ENCODE measurements around the gene TRIP4. TPM values are rescaled to one million over a fixed set of nuclear protein-coding genes. Genes with fewer than 3 reads are reported as not detected.
"Not testable (repeated sequence)": the region's sequence is repeated elsewhere in the genome, so short reads cannot be mapped to it uniquely, and the experiment has no call there.

Gene TRIP4
- total RNA-seq: 21.0 TPM
- polyA plus RNA-seq: 20.9 TPM

DNA sequence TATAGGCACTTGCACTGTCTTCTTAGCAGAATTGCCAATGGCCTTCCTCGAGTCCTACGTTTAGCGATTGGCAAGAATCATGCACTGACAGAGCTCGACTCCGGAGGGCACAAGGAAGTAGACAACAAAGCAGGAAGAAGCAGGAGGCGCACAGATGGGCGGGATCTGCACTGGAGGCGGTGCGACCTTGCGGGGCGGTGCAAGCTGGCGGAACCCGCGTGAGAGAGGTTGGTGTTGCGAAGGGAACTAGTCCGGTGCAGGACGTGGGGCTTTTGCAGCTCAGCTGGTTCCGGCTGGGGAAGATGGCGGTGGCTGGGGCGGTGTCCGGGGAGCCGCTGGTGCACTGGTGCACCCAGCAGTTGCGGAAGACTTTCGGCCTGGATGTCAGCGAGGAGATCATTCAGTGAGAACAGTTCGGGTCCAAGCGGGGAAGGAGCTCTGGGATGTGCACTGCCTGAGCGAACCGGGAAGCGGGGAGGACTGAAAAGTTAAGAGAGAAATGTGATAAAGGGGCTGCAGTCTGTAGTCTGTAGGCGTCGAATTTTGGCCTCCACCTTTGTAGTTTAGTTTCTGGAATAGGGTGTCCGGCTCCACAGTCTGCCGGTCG is at the start of gene TRIP4:
TSS of gene TRIP4 (plus strand) at position 275 of the 607 bp plus-strand sequence. CDS start at position 303, 28 bp downstream.
- Histone ChIP-seq H3K4me3 (ENCODE audit: low read depth, low read length) (peak within 1 kb of the TSS; percentile 61), H3K27ac (ENCODE audit: low read depth) (peak within 1 kb of the TSS; percentile 33), H3K36me3 (ENCODE audit: insufficient read depth) (no peaks in the 10 kb centered on the region), H3K4me1 (ENCODE audit: insufficient read depth) (no peaks in the 10 kb centered on the region)
- WGBS: under 1% methylated on average over 35 of the region's 35 CpGs
- peak; percentile 89 for DNase-seq (ENCODE audit: extremely low spot score)

DNA sequence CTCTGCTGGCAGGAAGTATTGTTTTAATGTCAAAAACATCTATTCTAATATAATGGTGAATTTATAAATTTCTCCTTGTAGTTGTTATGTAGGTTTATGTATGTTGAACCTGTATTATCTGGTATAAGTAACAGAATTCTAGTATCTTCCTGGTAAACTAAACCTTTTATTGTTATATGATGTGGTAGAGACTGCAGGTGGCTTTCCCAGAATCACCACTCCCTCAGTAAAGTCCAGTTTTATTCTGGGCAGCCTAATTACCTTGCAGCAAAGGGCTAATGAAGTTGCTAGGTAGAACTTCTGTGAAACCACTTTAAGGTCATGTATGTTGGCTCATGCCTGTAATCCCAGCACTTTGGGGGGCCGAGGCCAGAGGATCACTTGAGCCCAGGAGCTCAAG is 47.3 kb upstream of the TRIP4 start:
- H3K36me3 ChIP-seq (ENCODE audit: insufficient read depth): no peaks in the 10 kb centered on the region
- DNase-seq (ENCODE audit: extremely low spot score): no peak
- no peak overlapping the region for H3K4me3 ChIP-seq (ENCODE audit: low read depth, low read length)
- 100% methylated on average over 1 of the region's 1 CpG for WGBS
- H3K27ac ChIP-seq (ENCODE audit: low read depth): no peak overlapping the region
- peaks cover 1% of the 10 kb centered on the region for H3K4me1 ChIP-seq (ENCODE audit: insufficient read depth)

DNA sequence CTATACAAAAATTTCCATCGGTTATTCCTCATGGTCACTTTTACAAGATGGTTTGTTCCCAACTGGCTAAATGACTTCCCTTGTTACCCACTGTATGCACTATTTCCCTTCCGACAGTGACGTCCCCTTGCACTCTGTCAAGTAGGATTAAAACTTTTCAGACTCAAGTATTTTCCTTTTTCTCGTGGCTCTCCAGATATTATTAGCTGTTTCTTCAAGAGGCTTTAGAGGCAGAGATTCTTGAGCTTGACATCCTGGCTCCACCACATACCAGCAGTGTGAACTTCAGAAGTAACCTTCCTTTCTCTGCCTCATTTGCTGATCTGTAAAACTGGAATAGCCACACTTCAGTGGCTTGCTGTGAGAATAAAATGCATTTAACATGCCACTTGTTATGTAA is 45.7 kb upstream of the TRIP4 start:
- peaks cover 1% of the 10 kb centered on the region for H3K4me1 ChIP-seq (ENCODE audit: insufficient read depth)
- 76% methylated on average over 4 of the region's 4 CpGs for WGBS

DNA sequence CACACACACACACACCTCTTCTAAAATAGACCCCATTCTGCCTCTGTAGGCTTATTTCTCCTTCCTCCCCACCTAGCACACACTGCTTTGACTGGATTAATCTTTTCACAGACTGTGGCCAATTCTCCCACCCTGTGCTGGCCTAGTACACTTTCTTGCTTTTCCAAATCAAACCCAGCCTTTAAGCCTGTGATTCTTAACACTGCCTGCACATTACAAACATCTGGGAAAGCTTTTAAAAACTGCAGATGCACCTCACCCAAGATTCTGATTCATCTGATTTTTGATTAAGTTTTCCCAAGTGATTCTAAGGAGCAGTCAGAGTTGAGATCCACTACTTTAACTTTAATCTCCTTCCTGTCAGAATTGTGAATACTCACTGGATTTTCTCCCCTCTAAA is 44.4 kb upstream of the TRIP4 start:
- no peaks in the 10 kb centered on the region for H3K36me3 ChIP-seq (ENCODE audit: insufficient read depth)
- H3K4me3 ChIP-seq (ENCODE audit: low read depth, low read length): no peak overlapping the region
- peaks cover 1% of the 10 kb centered on the region for H3K4me1 ChIP-seq (ENCODE audit: insufficient read depth)
- DNase-seq (ENCODE audit: extremely low spot score): no peak
- no peak overlapping the region for H3K27ac ChIP-seq (ENCODE audit: low read depth)

More for the DNA sequence above, 45.7 kb upstream of the TRIP4 start:
- H3K4me3 ChIP-seq (ENCODE audit: low read depth, low read length): no peak overlapping the region
- no peaks in the 10 kb centered on the region for H3K36me3 ChIP-seq (ENCODE audit: insufficient read depth)
- DNase-seq (ENCODE audit: extremely low spot score): no peak
- no peak overlapping the region for H3K27ac ChIP-seq (ENCODE audit: low read depth)

DNA sequence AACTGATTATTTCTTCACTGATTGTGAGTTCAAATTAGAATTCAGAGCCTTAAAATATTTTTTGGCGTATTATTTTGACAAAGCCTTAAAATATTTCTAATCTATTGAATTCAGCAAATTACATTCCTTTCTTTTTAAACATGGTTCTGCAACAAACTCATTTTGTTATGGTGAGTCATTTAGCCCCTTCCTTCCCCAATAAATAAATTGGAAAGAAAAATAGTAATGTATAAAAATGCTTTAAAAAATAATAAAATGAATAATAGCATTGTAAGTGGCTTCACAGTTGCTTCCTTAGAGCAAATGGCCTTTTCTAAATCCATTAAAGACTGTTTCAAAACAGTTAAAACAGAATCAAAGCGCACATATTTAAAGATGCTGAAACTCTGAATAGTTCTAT is 43.8 kb upstream of the TRIP4 start:
- DNase-seq (ENCODE audit: extremely low spot score): no peak
- 69% methylated on average over 2 of the region's 2 CpGs for WGBS
- H3K36me3 ChIP-seq (ENCODE audit: insufficient read depth): no peaks in the 10 kb centered on the region
- no peak overlapping the region for H3K4me3 ChIP-seq (ENCODE audit: low read depth, low read length)
- peaks cover 1% of the 10 kb centered on the region for H3K4me1 ChIP-seq (ENCODE audit: insufficient read depth)
- no peak overlapping the region for H3K27ac ChIP-seq (ENCODE audit: low read depth)

DNA sequence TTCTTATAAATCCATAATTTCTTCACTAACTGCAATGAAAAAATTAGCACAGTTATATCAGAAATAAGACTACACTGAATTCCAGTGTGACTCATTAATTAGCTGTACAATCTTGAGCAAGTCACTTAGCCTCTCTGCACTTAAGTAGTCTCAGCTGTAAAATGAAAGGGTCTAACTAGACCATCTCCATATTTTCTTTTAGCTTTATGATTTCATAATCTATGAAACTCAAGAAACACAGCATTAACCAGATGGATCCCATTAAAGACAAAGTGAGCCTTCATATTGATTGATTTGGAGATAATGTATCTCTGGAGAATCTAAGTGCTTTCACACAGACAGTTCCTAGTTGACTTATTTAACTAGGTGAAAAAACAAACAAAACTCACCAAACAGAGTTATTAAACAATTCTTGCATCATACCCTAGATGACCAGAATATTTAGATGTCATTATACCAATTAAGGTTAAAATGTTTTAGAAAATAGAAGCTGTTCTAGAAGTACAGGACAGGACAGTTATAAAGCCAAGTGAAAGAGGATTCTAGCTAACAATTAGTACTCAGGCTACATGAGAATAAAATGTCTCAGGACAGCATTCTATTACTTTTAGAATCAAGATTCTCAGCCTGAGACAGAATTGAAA is 42.9 kb upstream of the TRIP4 start:
- Histone ChIP-seq H3K27ac (ENCODE audit: low read depth) (no peak overlapping the region), H3K4me1 (ENCODE audit: insufficient read depth) (no peaks in the 10 kb centered on the region), H3K36me3 (ENCODE audit: insufficient read depth) (no peaks in the 10 kb centered on the region), H3K4me3 (ENCODE audit: low read depth, low read length) (no peak overlapping the region)
- DNase-seq (ENCODE audit: extremely low spot score): no peak

DNA sequence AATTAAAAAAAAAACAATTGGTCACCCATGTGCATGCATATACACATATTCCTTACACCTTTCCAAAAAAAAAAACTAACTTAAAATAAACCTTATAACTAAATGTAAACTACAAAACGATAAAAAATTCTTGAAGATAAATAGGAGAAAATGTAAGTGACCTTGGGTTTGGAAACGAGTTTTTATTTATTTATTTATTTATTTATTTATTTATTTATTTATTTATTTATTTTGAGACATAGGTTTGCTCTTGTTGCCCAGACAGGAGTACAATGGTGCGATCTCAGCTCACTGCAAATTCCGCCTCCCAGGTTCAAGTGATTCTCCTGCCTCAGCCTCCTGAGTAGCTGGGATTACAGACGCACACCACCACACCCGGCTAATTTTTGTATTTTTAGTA is 41.4 kb upstream of the TRIP4 start:
- not testable (repeated sequence) for DNase-seq (ENCODE audit: extremely low spot score); H3K4me1 ChIP-seq (ENCODE audit: insufficient read depth); H3K36me3 ChIP-seq (ENCODE audit: insufficient read depth); H3K27ac ChIP-seq (ENCODE audit: low read depth); H3K4me3 ChIP-seq (ENCODE audit: low read depth, low read length)
- WGBS: 93% methylated on average over 6 of the region's 6 CpGs

DNA sequence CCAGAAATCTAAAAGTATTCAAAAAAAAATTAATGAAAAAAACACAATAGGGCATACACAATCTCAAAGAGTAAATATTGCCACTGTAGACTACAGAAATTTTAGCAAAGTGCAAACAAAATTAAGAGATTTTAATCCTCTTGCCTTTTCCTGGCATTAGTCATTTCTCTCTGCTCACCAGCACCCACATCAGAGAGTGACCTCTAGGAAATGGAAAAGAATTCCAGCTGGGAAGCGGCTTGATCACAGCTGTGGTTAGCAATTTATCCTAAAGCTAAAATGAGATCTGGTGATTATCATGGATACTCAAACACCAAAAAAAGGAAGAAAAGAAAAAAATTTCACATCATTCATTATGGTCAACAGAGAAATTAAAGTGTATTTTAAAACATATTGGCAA is 39.2 kb upstream of the TRIP4 start:
- 80% methylated on average over 1 of the region's 1 CpG for WGBS
- no peak for DNase-seq (ENCODE audit: extremely low spot score)
- Histone ChIP-seq H3K36me3 (ENCODE audit: insufficient read depth) (no peaks in the 10 kb centered on the region), H3K4me1 (ENCODE audit: insufficient read depth) (no peaks in the 10 kb centered on the region), H3K27ac (ENCODE audit: low read depth) (no peak overlapping the region), H3K4me3 (ENCODE audit: low read depth, low read length) (no peak overlapping the region)

DNA sequence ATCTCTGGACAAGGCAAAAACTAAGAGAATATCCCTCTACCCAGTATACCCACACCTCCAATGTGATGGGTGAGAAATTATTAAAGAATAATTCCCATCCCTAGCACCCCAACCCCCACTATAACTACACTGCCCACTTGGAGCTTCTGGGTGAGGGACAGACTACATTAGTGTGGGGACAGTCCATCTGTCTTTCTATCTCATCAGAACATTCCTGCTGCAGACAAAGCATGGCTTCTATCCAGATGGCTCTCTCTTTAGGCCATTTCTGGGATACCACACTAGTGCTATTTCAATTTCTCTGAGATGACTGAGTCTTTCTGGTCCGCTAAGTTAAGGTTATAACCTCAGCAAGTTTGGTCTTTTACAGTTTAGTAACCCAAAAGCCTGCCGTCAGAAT is 38.3 kb upstream of the TRIP4 start:
- H3K4me3 ChIP-seq (ENCODE audit: low read depth, low read length): no peak overlapping the region
- no peak for DNase-seq (ENCODE audit: extremely low spot score)
- H3K4me1 ChIP-seq (ENCODE audit: insufficient read depth): no peaks in the 10 kb centered on the region
- H3K27ac ChIP-seq (ENCODE audit: low read depth): no peak overlapping the region
- 93% methylated on average over 2 of the region's 2 CpGs for WGBS
- no peaks in the 10 kb centered on the region for H3K36me3 ChIP-seq (ENCODE audit: insufficient read depth)

DNA sequence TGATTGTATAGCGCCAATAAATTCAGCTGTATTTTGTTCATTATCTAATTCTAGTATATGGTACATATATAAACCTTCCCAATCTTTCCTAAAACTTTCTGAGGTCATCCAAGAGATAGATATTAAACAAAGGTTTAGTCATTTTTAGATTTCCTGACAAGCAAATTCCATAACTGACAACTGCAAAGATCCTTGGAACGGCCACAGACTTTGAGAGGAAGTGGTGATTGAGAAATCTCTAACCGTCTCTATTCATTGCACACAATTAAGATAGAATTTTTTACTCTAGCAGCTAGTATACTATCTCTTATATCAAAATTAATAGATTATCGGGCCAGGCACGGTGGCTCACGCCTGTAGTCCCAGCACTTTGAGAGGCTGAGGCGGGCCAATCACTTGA is 36.4 kb upstream of the TRIP4 start:
- Histone ChIP-seq H3K4me3 (ENCODE audit: low read depth, low read length) (no peak overlapping the region), H3K27ac (ENCODE audit: low read depth) (no peak overlapping the region), H3K36me3 (ENCODE audit: insufficient read depth) (no peaks in the 10 kb centered on the region), H3K4me1 (ENCODE audit: insufficient read depth) (no peaks in the 10 kb centered on the region)
- DNase-seq (ENCODE audit: extremely low spot score): no peak
- WGBS: 75% methylated on average over 7 of the region's 7 CpGs

DNA sequence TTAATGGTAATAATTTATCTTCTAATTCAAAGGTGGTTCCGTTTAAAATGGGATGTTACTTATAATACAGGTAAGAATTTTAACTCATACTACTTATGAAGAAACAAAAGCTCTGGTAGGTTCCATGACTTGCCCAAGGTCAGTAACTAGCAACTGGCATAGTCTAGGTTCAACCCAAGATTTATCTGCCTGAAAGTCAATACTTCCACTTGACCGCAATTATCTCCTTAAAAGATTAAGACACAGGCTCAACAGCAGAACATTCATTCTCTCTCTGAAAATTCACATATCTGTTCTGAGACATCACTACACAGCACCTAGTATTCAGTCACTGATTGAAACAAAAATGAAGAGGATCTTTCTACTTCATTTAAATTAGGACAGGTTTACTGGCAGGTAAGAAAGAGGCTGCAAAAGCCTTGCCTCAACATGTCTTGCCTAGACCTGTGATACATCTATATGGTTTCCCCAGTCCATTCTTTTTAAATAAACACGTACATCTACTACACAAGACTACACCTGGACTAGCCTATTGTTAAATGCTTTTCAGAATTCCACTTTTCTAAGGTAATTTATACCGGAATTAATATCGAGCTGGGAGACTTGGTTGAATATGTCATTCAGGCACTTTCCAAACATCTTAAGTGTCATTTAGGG is 32.8 kb upstream of the TRIP4 start:
- WGBS: 26% methylated on average over 5 of the region's 5 CpGs
- H3K36me3 ChIP-seq (ENCODE audit: insufficient read depth): no peaks in the 10 kb centered on the region
- H3K4me1 ChIP-seq (ENCODE audit: insufficient read depth): no peaks in the 10 kb centered on the region
- no peak overlapping the region for H3K27ac ChIP-seq (ENCODE audit: low read depth)
- no peak for DNase-seq (ENCODE audit: extremely low spot score)
- peak overlapping the region; percentile 97 for H3K4me3 ChIP-seq (ENCODE audit: low read depth, low read length)

DNA sequence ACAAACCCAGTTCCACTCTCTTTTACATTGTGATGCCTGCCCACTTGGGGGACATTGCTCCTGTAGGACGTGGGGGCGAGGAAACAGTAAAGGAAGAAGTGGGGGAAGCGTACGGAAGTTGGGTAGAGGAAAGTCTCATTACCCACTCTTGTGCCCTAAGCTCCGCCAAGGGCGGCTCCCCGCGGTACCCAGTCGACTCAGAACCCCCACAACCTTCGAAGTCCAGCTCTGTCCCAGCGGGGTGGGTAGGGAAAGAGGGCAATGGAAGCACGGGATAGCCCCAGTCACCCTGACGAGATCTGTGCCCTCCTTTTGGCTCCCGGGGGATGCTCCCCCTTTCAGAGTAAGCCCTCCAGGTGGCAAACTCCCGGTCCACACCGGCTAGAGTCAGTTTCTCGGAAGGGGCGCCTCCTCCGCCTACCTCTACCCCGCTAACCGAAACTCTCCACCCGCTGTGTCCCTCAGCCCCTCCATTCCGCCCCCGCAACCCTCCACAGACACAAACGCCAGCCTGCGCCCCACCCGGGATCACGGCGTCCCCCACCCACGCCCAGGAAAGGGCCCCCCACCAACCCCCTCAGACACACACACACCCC is 32.2 kb upstream of the TRIP4 start:
- H3K27ac ChIP-seq (ENCODE audit: low read depth): peak overlapping the region; percentile 90
- DNase-seq (ENCODE audit: extremely low spot score): no peak
- under 1% methylated on average over 30 of the region's 30 CpGs for WGBS
- H3K36me3 ChIP-seq (ENCODE audit: insufficient read depth): no peaks in the 10 kb centered on the region
- H3K4me3 ChIP-seq (ENCODE audit: low read depth, low read length): peak overlapping the region; percentile 97
- H3K4me1 ChIP-seq (ENCODE audit: insufficient read depth): no peaks in the 10 kb centered on the region

DNA sequence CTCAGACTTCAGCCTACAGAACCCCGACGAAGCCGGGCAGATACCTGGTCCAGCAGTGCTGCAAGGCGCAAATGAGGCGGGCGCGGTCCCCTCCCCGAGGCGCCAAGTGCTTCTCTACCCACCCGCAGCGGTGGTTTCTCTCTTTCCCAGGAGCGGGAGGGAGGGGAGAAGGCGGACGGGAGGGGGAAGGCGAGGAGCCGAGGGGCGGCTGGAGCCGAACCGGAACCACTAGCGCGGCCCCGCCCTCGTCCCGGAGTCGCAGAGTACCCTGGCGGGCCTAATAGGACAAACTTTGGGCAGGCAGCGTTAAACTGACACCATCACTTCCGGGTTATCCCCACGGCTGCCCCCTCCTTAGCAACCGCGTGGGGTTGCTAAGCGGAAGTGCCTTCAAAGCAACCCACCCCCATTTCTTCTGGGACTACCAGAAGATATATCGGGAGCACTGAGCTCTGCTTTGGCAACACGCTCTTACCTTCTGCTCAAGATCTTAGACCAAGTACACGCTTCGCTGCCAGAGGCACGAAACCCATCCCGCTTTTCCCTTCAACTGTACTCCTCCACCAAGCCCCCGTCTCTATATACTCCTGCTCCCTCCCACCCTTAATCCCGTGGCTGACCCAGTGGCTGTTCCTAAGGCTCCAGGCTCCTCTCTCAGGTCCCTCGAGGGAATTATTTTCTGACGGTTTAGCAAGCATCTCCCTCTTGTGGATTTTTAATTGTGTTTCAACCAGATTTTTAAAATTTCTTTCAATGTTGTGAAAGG is 31.5 kb upstream of the TRIP4 start, which contains the start of gene CSNK1G1:
TSS of gene CSNK1G1 (minus strand) at position 230 of the 766 bp plus-strand sequence. CDS start 55,674 bp downstream, outside the sequence.
- Histone ChIP-seq H3K4me1 (ENCODE audit: insufficient read depth) (no peaks in the 10 kb centered on the region), H3K27ac (ENCODE audit: low read depth) (peak within 1 kb of the TSS; percentile 90), H3K4me3 (ENCODE audit: low read depth, low read length) (peak within 1 kb of the TSS; percentile 97), H3K36me3 (ENCODE audit: insufficient read depth) (no peaks in the 10 kb centered on the region)
- WGBS: under 1% methylated on average over 42 of the region's 42 CpGs
- peak; percentile 95 for DNase-seq (ENCODE audit: extremely low spot score)

Measured in urinary bladder (tissue), 4 donors.